Nephron progenitor cell (in vitro differentiated cells): Measurements from ENCODE around the gene CA7.
A peak's percentile ranks its signal among the peaks of the same experiment; 100 is the strongest.

Source experiments
- DNase-seq: peaks from one replicate; pipeline ENCODE4 v3.0.0; 2021
- H3K27ac Mint-ChIP-seq: 2 replicates; pipeline ENCODE4 v1.8.0; 2021; ENCODE audit warnings: mild to moderate bottlenecking, moderate library complexity, mixed read lengths
- H3K27me3 Mint-ChIP-seq: 2 replicates; pipeline ENCODE4 v1.8.0; 2021; ENCODE audit warnings: mild to moderate bottlenecking, low read depth, mixed read lengths; ENCODE audit not compliant: poor library complexity
- H3K36me3 Mint-ChIP-seq: 2 replicates; pipeline ENCODE4 v1.8.0; 2021; ENCODE audit warnings: low read depth, mixed read lengths
- H3K4me1 Mint-ChIP-seq: 2 replicates; pipeline ENCODE4 v1.8.0; 2021; ENCODE audit warnings: mixed read lengths
- H3K4me3 Mint-ChIP-seq: 2 replicates; pipeline ENCODE4 v1.8.0; 2021; ENCODE audit warnings: mild to moderate bottlenecking, moderate library complexity, mixed read lengths
- H3K9me3 Mint-ChIP-seq: 2 replicates; pipeline ENCODE4 v1.8.0; 2021; ENCODE audit warnings: mild to moderate bottlenecking, moderate library complexity, mixed read lengths
- CTCF ChIP-seq: fragments of 200-600 bp; sonication (generic); IDR thresholded peaks from 2 replicates; pipeline ENCODE4 v1.5.0; 2021; ENCODE audit warnings: antibody characterized with exemption

Gene CA7

DNA sequence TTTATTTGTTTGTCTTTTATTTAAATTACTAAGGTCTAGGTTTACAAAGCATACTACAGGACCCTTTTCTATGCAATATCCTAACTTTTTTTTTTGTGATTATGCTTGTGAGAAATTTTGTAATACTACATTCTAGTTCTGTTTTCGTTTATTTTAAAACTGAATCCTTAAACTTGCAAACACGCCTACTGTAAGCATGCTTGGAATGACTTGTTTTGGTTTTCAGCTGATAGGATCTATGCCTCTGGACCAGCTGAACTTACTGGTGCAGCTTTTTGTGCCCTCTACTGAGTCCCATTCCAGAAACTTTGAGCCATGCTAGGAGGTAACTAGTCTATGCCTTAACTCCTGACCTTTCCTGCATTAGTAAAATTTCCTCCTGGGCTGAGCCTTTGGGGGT lies 42.1 kb downstream of the CA7 start:
- no peaks in the 10 kb centered on the region for H3K27me3 Mint-ChIP-seq
- H3K36me3 Mint-ChIP-seq = peaks cover 32% of the 10 kb centered on the region
- DNase-seq = no peak
- peaks cover 31% of the 10 kb centered on the region for H3K4me1 Mint-ChIP-seq
- H3K9me3 Mint-ChIP-seq = no peaks in the 10 kb centered on the region
- H3K4me3 Mint-ChIP-seq = no peak overlapping the region
- TF ChIP-seq CTCF = no peak
- no peak overlapping the region for H3K27ac Mint-ChIP-seq

DNA sequence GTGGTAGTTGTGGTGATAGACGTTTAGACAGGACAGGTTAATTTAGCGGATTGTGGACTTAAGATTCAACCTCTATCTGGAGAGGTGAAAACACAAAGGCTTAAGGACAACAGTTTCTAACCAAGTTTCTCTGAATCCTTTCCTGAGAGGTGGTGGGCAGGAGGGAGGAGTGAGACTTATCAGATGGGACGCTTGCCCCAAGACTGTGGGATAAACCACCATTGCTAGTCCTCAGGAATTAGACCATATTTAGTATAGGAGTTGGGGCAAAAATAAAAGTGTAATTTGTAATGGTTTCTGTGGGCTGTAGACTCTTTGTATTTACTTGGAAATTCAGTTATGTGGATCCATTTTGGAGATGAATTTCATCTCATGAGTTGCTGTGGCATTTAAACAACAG lies 42.7 kb downstream of the CA7 start:
- Mint-ChIP-seq H3K27me3 (no peaks in the 10 kb centered on the region), H3K4me1 (peaks cover 29% of the 10 kb centered on the region), H3K9me3 (no peaks in the 10 kb centered on the region), H3K4me3 (no peak overlapping the region), H3K27ac (no peak overlapping the region), H3K36me3 (peaks cover 32% of the 10 kb centered on the region)
- TF ChIP-seq CTCF = no peak
- DNase-seq = no peak

- peaks cover 32% of the 10 kb centered on the region for H3K36me3 Mint-ChIP-seq
- no peak overlapping the region for H3K27ac Mint-ChIP-seq
- H3K4me3 Mint-ChIP-seq = no peak overlapping the region
- H3K27me3 Mint-ChIP-seq = no peaks in the 10 kb centered on the region
- no peak for DNase-seq
- TF ChIP-seq CTCF = no peak
- H3K9me3 Mint-ChIP-seq = no peaks in the 10 kb centered on the region
- H3K4me1 Mint-ChIP-seq = peaks cover 26% of the 10 kb centered on the region
Measured at GRCh38 chr16:66888647-66889615, 44.7 kb downstream of the CA7 start.

- DNase-seq = no peak
- peaks cover 26% of the 10 kb centered on the region for H3K36me3 Mint-ChIP-seq
- H3K4me1 Mint-ChIP-seq = peaks cover 26% of the 10 kb centered on the region
- H3K27ac Mint-ChIP-seq = no peak overlapping the region
- no peak for TF ChIP-seq CTCF
- H3K27me3 Mint-ChIP-seq = no peaks in the 10 kb centered on the region
- no peak overlapping the region for H3K4me3 Mint-ChIP-seq
- H3K9me3 Mint-ChIP-seq = no peaks in the 10 kb centered on the region
Measured at GRCh38 chr16:66889622-66890021, 45.4 kb downstream of the CA7 start.

GRCh38 chr16:66890799-66891198 lies 46.6 kb downstream of the CA7 start:
- H3K4me3 Mint-ChIP-seq = no peak overlapping the region
- no peak for TF ChIP-seq CTCF
- H3K27ac Mint-ChIP-seq = no peak overlapping the region
- peaks cover 26% of the 10 kb centered on the region for H3K4me1 Mint-ChIP-seq
- no peaks in the 10 kb centered on the region for H3K9me3 Mint-ChIP-seq
- H3K27me3 Mint-ChIP-seq = no peaks in the 10 kb centered on the region
- DNase-seq = no peak
- peaks cover 14% of the 10 kb centered on the region for H3K36me3 Mint-ChIP-seq

DNA sequence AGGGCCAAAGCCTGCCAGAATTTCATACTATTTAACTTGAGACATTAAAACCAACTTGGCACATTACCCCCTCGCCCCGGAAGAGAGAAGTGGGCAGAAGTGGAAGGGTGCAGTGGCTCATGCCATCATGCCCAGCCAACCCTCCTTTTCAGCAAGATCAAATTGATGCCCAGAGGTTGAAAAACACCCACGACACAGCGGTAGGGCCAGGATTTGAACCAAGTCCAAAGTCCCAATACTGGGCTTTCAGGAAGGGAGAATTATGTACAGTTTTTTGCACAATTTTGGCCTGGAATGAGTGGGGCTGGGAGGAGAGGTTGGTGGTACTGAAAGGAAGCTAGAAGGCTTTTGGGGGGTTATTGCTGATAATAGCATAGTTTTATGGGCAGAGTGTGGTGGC lies 47.1 kb downstream of the CA7 start:
- Mint-ChIP-seq H3K4me3 (no peak overlapping the region), H3K27ac (peak overlapping the region; percentile 89), H3K36me3 (peaks cover 12% of the 10 kb centered on the region), H3K9me3 (no peaks in the 10 kb centered on the region), H3K4me1 (peaks cover 26% of the 10 kb centered on the region), H3K27me3 (peaks cover under 1% of the 10 kb centered on the region)
- DNase-seq = no peak
- TF ChIP-seq CTCF = no peak
